D721Med (cell line): ENCODE measurements around the gene SLC44A1.
A peak's percentile ranks its signal among the peaks of the same experiment; 100 is the strongest.

Experiments
- DNase-seq: peaks from one replicate; pipeline ENCODE4 v3.0.0; 2011; ENCODE audit warnings: low spot score; ENCODE audit not compliant: insufficient read length
- FAIRE-seq: peaks from 2 replicates; lab custom pipeline; 2011; peaks lifted over from hg19 to GRCh38; lab: Jason Lieb, UNC
- TF ChIP-seq, protein P1 (sequence below): IDR thresholded peaks from 2 replicates; pipeline ENCODE4 v1.5.1; 2012; ENCODE audit warnings: mild to moderate bottlenecking, control low read depth; ENCODE audit not compliant: insufficient read depth; ENCODE audit errors: missing control alignments

SLC44A1 gene

DNA sequence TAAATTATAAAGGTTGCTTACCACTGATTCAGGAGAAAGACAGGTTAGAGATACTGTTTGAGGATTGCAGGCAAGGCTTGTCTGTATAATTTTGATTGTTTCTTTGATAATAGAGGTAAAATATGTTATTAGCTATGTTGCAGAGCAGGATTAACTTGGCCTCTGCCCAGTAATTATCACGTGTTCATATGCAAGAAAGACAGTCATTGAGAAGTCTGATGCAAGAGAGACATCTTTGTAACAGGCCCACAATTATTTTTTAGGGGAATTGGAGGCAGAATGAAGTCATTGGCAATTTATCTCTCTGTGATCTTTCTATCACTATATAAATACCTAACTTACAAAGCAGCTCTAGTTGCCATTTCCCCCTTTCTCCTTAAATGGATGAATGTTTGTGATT, 46.0 kb downstream of the SLC44A1 start:
- DNase-seq: no peak
- FAIRE-seq: peak; percentile 35
- TF ChIP-seq, protein P1, sequence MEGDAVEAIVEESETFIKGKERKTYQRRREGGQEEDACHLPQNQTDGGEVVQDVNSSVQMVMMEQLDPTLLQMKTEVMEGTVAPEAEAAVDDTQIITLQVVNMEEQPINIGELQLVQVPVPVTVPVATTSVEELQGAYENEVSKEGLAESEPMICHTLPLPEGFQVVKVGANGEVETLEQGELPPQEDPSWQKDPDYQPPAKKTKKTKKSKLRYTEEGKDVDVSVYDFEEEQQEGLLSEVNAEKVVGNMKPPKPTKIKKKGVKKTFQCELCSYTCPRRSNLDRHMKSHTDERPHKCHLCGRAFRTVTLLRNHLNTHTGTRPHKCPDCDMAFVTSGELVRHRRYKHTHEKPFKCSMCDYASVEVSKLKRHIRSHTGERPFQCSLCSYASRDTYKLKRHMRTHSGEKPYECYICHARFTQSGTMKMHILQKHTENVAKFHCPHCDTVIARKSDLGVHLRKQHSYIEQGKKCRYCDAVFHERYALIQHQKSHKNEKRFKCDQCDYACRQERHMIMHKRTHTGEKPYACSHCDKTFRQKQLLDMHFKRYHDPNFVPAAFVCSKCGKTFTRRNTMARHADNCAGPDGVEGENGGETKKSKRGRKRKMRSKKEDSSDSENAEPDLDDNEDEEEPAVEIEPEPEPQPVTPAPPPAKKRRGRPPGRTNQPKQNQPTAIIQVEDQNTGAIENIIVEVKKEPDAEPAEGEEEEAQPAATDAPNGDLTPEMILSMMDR: no peak

DNA sequence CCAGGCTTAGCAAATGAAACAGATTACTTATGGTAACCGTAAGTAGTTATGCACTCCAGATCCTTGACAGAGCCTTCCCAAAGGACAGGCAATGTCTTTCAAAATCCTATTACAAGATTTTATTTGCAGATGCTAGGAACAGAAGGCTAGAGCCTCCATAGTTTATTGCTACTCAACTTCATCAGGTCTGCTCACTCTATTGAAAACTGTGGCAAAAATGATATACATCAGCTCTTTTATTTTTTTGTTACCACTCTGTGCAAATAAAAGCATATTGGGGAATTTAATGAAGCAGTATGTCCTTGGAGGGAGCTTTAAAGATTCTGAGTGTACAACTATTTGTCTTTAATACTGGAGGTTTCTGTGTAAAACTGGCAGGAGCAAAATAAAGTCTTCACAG, 46.5 kb downstream of the SLC44A1 start:
- TF ChIP-seq, protein P1: no peak
- FAIRE-seq: peak; percentile 97
- no peak for DNase-seq

DNA sequence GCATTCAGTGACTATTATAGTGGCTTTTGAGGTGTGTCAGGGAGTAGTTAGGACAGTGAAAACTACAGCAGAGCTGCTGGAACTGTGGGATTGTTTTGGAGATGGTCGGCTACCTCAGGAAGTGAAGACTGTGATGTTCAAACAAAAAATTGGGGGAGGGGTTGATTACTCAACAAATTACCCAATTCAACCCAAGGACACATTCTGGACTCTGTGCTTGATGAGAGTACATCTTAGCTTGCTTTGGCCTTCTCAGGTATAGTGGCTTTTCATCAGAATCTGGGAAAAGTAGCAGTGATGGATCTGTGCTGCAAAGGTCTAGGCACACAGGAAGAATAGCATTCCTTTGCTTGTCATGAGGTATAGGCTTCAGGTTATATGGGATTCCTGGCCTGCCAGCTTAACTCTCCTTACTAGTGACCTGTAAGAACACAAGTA, 47.0 kb downstream of the SLC44A1 start:
- no peak for DNase-seq
- FAIRE-seq: no peak
- TF ChIP-seq, protein P1: no peak

DNA sequence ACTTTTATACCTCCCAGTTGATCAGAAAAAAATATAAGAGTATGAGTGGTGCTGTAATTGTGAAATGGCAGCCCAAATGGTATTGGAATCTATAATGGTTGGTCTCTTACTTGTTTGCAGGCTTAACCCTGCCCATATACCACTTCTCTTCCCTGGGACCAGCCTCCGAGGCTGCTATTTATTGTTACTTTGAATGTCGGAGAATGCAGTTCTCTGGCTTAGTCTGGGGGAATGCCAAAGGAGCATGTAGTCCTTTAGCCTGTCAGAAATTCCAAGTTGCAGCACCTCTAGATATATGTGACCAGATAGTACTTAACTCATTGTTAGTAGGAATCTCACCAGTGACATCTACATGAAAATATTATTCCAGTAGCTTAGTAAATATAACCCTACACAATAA, 47.5 kb downstream of the SLC44A1 start:
- TF ChIP-seq, protein P1: no peak
- FAIRE-seq (no peak), DNase-seq (no peak)

DNA sequence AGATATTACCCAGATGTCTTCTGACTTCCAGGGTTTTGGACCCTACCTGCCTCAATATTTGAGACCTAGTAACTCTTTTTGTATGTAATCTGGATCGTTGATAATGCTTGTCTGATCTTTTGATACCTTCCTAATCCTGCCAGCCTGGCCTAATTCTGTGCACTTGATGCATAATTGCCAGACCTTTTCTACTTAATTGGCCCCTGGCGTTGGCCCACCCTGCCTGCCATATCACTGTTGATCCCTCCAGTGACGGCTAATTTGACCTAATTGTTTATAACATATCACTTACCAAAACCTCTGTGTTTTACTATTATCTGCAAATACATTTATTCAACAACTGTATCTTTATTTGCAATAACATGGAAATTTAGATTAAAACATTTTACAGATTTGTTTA, 49.0 kb downstream of the SLC44A1 start:
- TF ChIP-seq, protein P1: no peak
- FAIRE-seq (peak; percentile 86), DNase-seq (no peak)

DNA sequence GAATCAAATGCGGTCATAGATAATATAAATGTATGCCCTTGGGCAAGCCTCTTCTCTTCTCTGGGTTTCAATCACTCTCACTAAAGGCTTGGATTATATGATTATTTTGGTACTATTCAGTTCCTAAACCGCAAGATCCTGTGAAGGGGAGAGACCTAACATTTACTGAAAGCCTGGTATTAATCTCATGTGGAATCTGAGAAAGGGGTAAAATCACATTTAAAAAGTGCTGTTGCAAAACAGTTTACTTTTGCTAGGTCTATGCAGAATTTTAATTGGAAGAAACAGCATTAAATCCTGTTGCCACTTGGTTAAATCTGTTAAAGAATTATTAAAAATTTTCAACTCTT, 50.7 kb downstream of the SLC44A1 start:
- no peak for DNase-seq
- TF ChIP-seq, protein P1: no peak
- peak; percentile 66 for FAIRE-seq

DNA sequence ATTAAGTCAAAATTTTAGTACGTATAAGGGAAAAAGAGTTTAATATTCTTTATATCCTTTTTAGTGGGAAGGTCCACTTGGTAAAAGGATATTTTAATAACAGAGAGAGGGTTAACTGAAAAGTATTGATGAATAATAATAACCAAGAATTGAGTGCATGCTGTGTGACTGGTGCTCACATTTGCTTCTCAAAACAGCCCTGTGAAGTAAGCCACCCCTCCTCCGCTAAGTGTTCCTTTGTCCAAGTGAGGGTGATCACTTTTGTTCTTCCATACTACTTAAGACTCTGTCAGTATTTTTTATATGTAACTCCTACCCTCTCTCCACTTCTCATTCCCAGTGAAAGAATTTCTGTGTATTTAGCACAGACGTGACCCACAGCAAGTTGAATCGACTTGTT, 51.5 kb downstream of the SLC44A1 start:
- TF ChIP-seq, protein P1: no peak
- DNase-seq (no peak), FAIRE-seq (no peak)
